ENCODE data around the gene URI1.
A peak's percentile ranks its signal among the peaks of the same experiment; 100 is the strongest.

The URI1 gene

GRCh38 chr19:30064771-30065494 lies 122.9 kb downstream of the URI1 start:
- TF ChIP-seq EZH2 (IDR thresholded peaks at IDR 0.05; ENCODE audit: borderline replicate concordance, low read depth, low read length, severe bottlenecking), result no peak
- no peak for TF ChIP-seq CTCF (IDR thresholded peaks at IDR 0.05; ENCODE audit: borderline replicate concordance, extremely low read depth, low read length, poor library complexity, severe bottlenecking)
- no peak for ATAC-seq (ENCODE audit: insufficient read depth, low read depth)
- H4K20me1 ChIP-seq (ENCODE audit: insufficient read depth, low read length), result no peaks in the 10 kb centered on the region
- no peak overlapping the region for H3K4me2 ChIP-seq (ENCODE audit: insufficient read depth, low read length)
- H3K79me2 ChIP-seq (ENCODE audit: insufficient read depth, low read length), result no peaks in the 10 kb centered on the region
- DNase-seq, result no peak
- H2AFZ ChIP-seq (ENCODE audit: low read depth, low read length), result no peak overlapping the region
- no peak overlapping the region for H3K27ac ChIP-seq (ENCODE audit: low read length)
- H3K9me3 ChIP-seq (ENCODE audit: insufficient read depth, low read length, severe bottlenecking), result no peaks in the 10 kb centered on the region
- no peak overlapping the region for H3K4me3 ChIP-seq (ENCODE audit: low read depth in 1 of 2, low read length in 2 of 2)
- H3K9ac ChIP-seq (ENCODE audit: low read depth, low read length), result no peak overlapping the region
- no peaks in the 10 kb centered on the region for H3K27me3 ChIP-seq (ENCODE audit: insufficient read depth, low read length, poor library complexity)
- H3K4me1 ChIP-seq (ENCODE audit: insufficient read depth, low read length), result peaks cover 19% of the 10 kb centered on the region
- no peaks in the 10 kb centered on the region for H3K36me3 ChIP-seq (ENCODE audit: insufficient read depth, low read length)

- peak overlapping the region; percentile 56 for H3K27ac ChIP-seq (ENCODE audit: low read length)
- TF ChIP-seq CTCF (IDR thresholded peaks at IDR 0.05; ENCODE audit: borderline replicate concordance, extremely low read depth, low read length, poor library complexity, severe bottlenecking), result no peak
- no peak for TF ChIP-seq EZH2 (IDR thresholded peaks at IDR 0.05; ENCODE audit: borderline replicate concordance, low read depth, low read length, severe bottlenecking)
Observed at GRCh38 chr19:30065680-30066606, 123.9 kb downstream of the URI1 start.

More at GRCh38 chr19:30065680-30066606, 123.9 kb downstream of the URI1 start:
- H3K4me1 ChIP-seq (ENCODE audit: insufficient read depth, low read length), result peaks cover 19% of the 10 kb centered on the region
- ATAC-seq (ENCODE audit: insufficient read depth, low read depth) (no peak), DNase-seq (no peak)
- H3K4me2 ChIP-seq (ENCODE audit: insufficient read depth, low read length), result no peak overlapping the region
- H3K79me2 ChIP-seq (ENCODE audit: insufficient read depth, low read length), result no peaks in the 10 kb centered on the region
- H3K36me3 ChIP-seq (ENCODE audit: insufficient read depth, low read length), result no peaks in the 10 kb centered on the region
- no peaks in the 10 kb centered on the region for H4K20me1 ChIP-seq (ENCODE audit: insufficient read depth, low read length)
- H3K27me3 ChIP-seq (ENCODE audit: insufficient read depth, low read length, poor library complexity), result no peaks in the 10 kb centered on the region
- peak overlapping the region; percentile 11; the same call in 1 of the 2 replicates for H3K9ac ChIP-seq (ENCODE audit: low read depth, low read length)
- H3K9me3 ChIP-seq (ENCODE audit: insufficient read depth, low read length, severe bottlenecking), result no peaks in the 10 kb centered on the region
- peak overlapping the region; percentile 22; the same call in 1 of the 2 replicates for H2AFZ ChIP-seq (ENCODE audit: low read depth, low read length)
- H3K4me3 ChIP-seq (ENCODE audit: low read depth in 1 of 2, low read length in 2 of 2), result no peak overlapping the region
